ENCODE results near the gene OSGEP.

GRCh38 chr14:20456971-20457370, 2.4 kb upstream of the OSGEP start:
- no peak for TF ChIP-seq CTCF (IDR thresholded peaks at IDR 0.05; ENCODE audit: low read depth, low read length)
- TF ChIP-seq EZH2phosphoT487 (IDR thresholded peaks at IDR 0.05; ENCODE audit: low read depth) = no peak
